ES-I3 (cell line): Measurements from ENCODE around the gene IL1RAPL1.

Experiments used
- H3K36me3 ChIP-seq: 2 replicates; pipeline ENCODE4 v1.6.1; 2013; ENCODE audit warnings: mild to moderate bottlenecking, low read length, control low read depth, moderate library complexity; ENCODE audit not compliant: insufficient read depth
- H3K4me1 ChIP-seq: 2 replicates; pipeline ENCODE4 v1.6.1; 2013; ENCODE audit warnings: mild to moderate bottlenecking, control low read depth, low read length; ENCODE audit not compliant: insufficient read depth
- H3K9ac ChIP-seq: 2 replicates; pipeline ENCODE4 v1.6.1; 2013; ENCODE audit warnings: low read depth, mild to moderate bottlenecking, low read length, moderate library complexity
- H3K9me3 ChIP-seq: 2 replicates; pipeline ENCODE4 v1.6.1; 2013; ENCODE audit warnings: mild to moderate bottlenecking, low read length, moderate library complexity; ENCODE audit not compliant: control insufficient read depth, insufficient read depth

Gene IL1RAPL1

GRCh38 chrX:29382811-29383210, 795.6 kb downstream of the IL1RAPL1 start:
- H3K4me1 ChIP-seq = no peaks in the 10 kb centered on the region

GRCh38 chrX:29388509-29388908, 801.3 kb downstream of the IL1RAPL1 start:
- no peaks in the 10 kb centered on the region for H3K4me1 ChIP-seq
- H3K9me3 ChIP-seq = no peaks in the 10 kb centered on the region
- H3K36me3 ChIP-seq = no peaks in the 10 kb centered on the region
- H3K9ac ChIP-seq = no peak overlapping the region

More at GRCh38 chrX:29382811-29383210, 795.6 kb downstream of the IL1RAPL1 start:
- Histone ChIP-seq H3K9ac (no peak overlapping the region), H3K9me3 (no peaks in the 10 kb centered on the region), H3K36me3 (no peaks in the 10 kb centered on the region)

- H3K36me3 ChIP-seq = no peaks in the 10 kb centered on the region
- H3K9ac ChIP-seq = no peak overlapping the region
- no peaks in the 10 kb centered on the region for H3K9me3 ChIP-seq
- no peaks in the 10 kb centered on the region for H3K4me1 ChIP-seq
Observed at GRCh38 chrX:29397506-29397905, 810.3 kb downstream of the IL1RAPL1 start.

- H3K9me3 ChIP-seq = no peaks in the 10 kb centered on the region
- H3K9ac ChIP-seq = no peak overlapping the region
- no peaks in the 10 kb centered on the region for H3K4me1 ChIP-seq
- no peaks in the 10 kb centered on the region for H3K36me3 ChIP-seq
Observed at GRCh38 chrX:29407357-29407756, 820.1 kb downstream of the IL1RAPL1 start.

- Histone ChIP-seq H3K4me1 (peaks cover 7% of the 10 kb centered on the region), H3K9ac (no peak overlapping the region), H3K36me3 (no peaks in the 10 kb centered on the region)
Observed at GRCh38 chrX:29419774-29420553, 832.7 kb downstream of the IL1RAPL1 start.

GRCh38 chrX:29422034-29422433, 834.8 kb downstream of the IL1RAPL1 start:
- H3K36me3 ChIP-seq = no peaks in the 10 kb centered on the region
- no peak overlapping the region for H3K9ac ChIP-seq
- peaks cover under 1% of the 10 kb centered on the region; the same call in 1 of the 2 replicates for H3K9me3 ChIP-seq
- H3K4me1 ChIP-seq = peaks cover 7% of the 10 kb centered on the region

More at GRCh38 chrX:29419774-29420553, 832.7 kb downstream of the IL1RAPL1 start:
- H3K9me3 ChIP-seq = no peaks in the 10 kb centered on the region

GRCh38 chrX:29431895-29432294, 844.6 kb downstream of the IL1RAPL1 start:
- no peak overlapping the region for H3K9ac ChIP-seq
- no peaks in the 10 kb centered on the region for H3K36me3 ChIP-seq
- H3K4me1 ChIP-seq = no peaks in the 10 kb centered on the region
- H3K9me3 ChIP-seq = peaks cover 2% of the 10 kb centered on the region; the same call in 1 of the 2 replicates

GRCh38 chrX:29432534-29432933, 845.3 kb downstream of the IL1RAPL1 start:
- Histone ChIP-seq H3K9ac (no peak overlapping the region), H3K36me3 (no peaks in the 10 kb centered on the region), H3K9me3 (no peaks in the 10 kb centered on the region), H3K4me1 (no peaks in the 10 kb centered on the region)

- Histone ChIP-seq H3K4me1 (no peaks in the 10 kb centered on the region), H3K9me3 (no peaks in the 10 kb centered on the region), H3K9ac (no peak overlapping the region), H3K36me3 (no peaks in the 10 kb centered on the region)
Observed at GRCh38 chrX:29434939-29435338, 847.7 kb downstream of the IL1RAPL1 start.

GRCh38 chrX:29435396-29435795, 848.1 kb downstream of the IL1RAPL1 start:
- Histone ChIP-seq H3K4me1 (no peaks in the 10 kb centered on the region), H3K36me3 (no peaks in the 10 kb centered on the region), H3K9ac (no peak overlapping the region), H3K9me3 (no peaks in the 10 kb centered on the region)

GRCh38 chrX:29447867-29448266, 860.6 kb downstream of the IL1RAPL1 start:
- Histone ChIP-seq H3K4me1 (no peaks in the 10 kb centered on the region), H3K36me3 (no peaks in the 10 kb centered on the region), H3K9ac (no peak overlapping the region), H3K9me3 (no peaks in the 10 kb centered on the region)

- Histone ChIP-seq H3K9me3 (no peaks in the 10 kb centered on the region), H3K36me3 (no peaks in the 10 kb centered on the region), H3K9ac (no peak overlapping the region), H3K4me1 (no peaks in the 10 kb centered on the region)
Observed at GRCh38 chrX:29453333-29453732, 866.1 kb downstream of the IL1RAPL1 start.

GRCh38 chrX:29455702-29456101, 868.5 kb downstream of the IL1RAPL1 start:
- H3K4me1 ChIP-seq = no peaks in the 10 kb centered on the region
- H3K9ac ChIP-seq = no peak overlapping the region
- H3K36me3 ChIP-seq = no peaks in the 10 kb centered on the region
- no peaks in the 10 kb centered on the region for H3K9me3 ChIP-seq

GRCh38 chrX:29461039-29461438, 873.8 kb downstream of the IL1RAPL1 start:
- H3K9me3 ChIP-seq = no peaks in the 10 kb centered on the region
- H3K36me3 ChIP-seq = no peaks in the 10 kb centered on the region
- H3K9ac ChIP-seq = no peak overlapping the region
- no peaks in the 10 kb centered on the region for H3K4me1 ChIP-seq

GRCh38 chrX:29466456-29466855, 879.2 kb downstream of the IL1RAPL1 start:
- H3K36me3 ChIP-seq = no peaks in the 10 kb centered on the region
- no peak overlapping the region for H3K9ac ChIP-seq
- H3K9me3 ChIP-seq = no peaks in the 10 kb centered on the region
- H3K4me1 ChIP-seq = 0 out of 2 replicates have a peak, but pooled peaks cover 3% of the 10 kb centered on the region
